WTC11 (cell line): ENCODE measurements around the gene RASA1.

Experiments used
- CREB1 ChIP-seq: sonication (generic); formaldehyde crosslinking; IDR thresholded peaks from 2 replicates; pipeline ENCODE4 v1.8.0; 2023; ENCODE audit warnings: mild to moderate bottlenecking, missing genetic modification reagents
- CTCF ChIP-seq: fragments of 200-600 bp; IDR thresholded peaks from 2 replicates; pipeline ENCODE4 v1.8.0; 2022; ENCODE audit warnings: antibody characterized with exemption
- ELF4 ChIP-seq: sonication (generic); formaldehyde crosslinking; IDR thresholded peaks from 2 replicates; pipeline ENCODE4 v1.8.1; 2022; ENCODE audit warnings: low read depth, mild to moderate bottlenecking, moderate library complexity, missing genetic modification reagents
- ETV6 ChIP-seq: sonication (generic); formaldehyde crosslinking; IDR thresholded peaks from 2 replicates; pipeline ENCODE4 v1.8.1; 2022; ENCODE audit warnings: mild to moderate bottlenecking, missing genetic modification reagents
- KAT7 ChIP-seq: sonication (generic); formaldehyde crosslinking; IDR thresholded peaks from 2 replicates; pipeline ENCODE4 v1.8.1; 2023; ENCODE audit warnings: missing genetic modification reagents, mild to moderate bottlenecking, borderline replicate concordance
- PRDM15 ChIP-seq: sonication (generic); formaldehyde crosslinking; IDR thresholded peaks from 2 replicates; pipeline ENCODE4 v1.8.0; 2022; ENCODE audit warnings: missing genetic modification reagents
- SP1 ChIP-seq: sonication (generic); formaldehyde crosslinking; conservative IDR thresholded peaks from 2 replicates; pipeline ENCODE4 v1.8.1; 2022; ENCODE audit warnings: missing genetic modification reagents
- ZNF219 ChIP-seq: sonication (generic); formaldehyde crosslinking; IDR thresholded peaks from 2 replicates; pipeline ENCODE4 v1.8.0; 2023; ENCODE audit warnings: missing genetic modification reagents, mild to moderate bottlenecking, borderline replicate concordance
- ZNF423 ChIP-seq: fragments of 250-450 bp; sonication (Bioruptor Pico); IDR thresholded peaks from 2 replicates; pipeline ENCODE4 v2.1.2; 2022; ENCODE audit warnings: mild to moderate bottlenecking, moderate library complexity

- TF ChIP-seq KAT7 (CRISPR knock-in tag): no peak
- no peak for TF ChIP-seq CREB1 (CRISPR knock-in tag)
- no peak for TF ChIP-seq ZNF219 (CRISPR knock-in tag)
- TF ChIP-seq CTCF: no peak
- TF ChIP-seq ETV6 (CRISPR knock-in tag): no peak
- TF ChIP-seq SP1: no peak
- TF ChIP-seq ELF4 (CRISPR knock-in tag): no peak
- TF ChIP-seq ZNF423 (CRISPR knock-in tag): no peak
- no peak for TF ChIP-seq PRDM15 (CRISPR knock-in tag)
Measured at GRCh38 chr5:87421307-87421706, 153.6 kb downstream of the RASA1 start.
